Tibial nerve (tissue), 4 donors: ENCODE data around the gene DLGAP4. TPM values are rescaled to one million over a fixed set of nuclear protein-coding genes. Genes with fewer than 3 reads are reported as not detected.
"Not testable (repeated sequence)": the region's sequence is repeated elsewhere in the genome, so short reads cannot be mapped to it uniquely, and the experiment has no call there.

Experiments used
- DNase-seq, 2 donors: peaks; one replicate each; pipeline ENCODE4 v3.0.0-alpha.2; 2019; ENCODE audit warnings: low spot score in 2 of 2
- H3K27ac ChIP-seq, 4 donors: fragments of 200-600 bp; sonication (generic) in 3 of 4; one replicate each; pipeline ENCODE4 v1.5.1; 2017 to 2019; ENCODE audit warnings: mild to moderate bottlenecking in 1 of 4
- H3K27me3 ChIP-seq, 2 donors: fragments of 200-600 bp; sonication (generic) in 1 of 2; one replicate each; pipeline versions ENCODE4 v1.5.1 to v1.6.0; 2017 to 2019
- H3K36me3 ChIP-seq, 3 donors: fragments of 200-600 bp; sonication (generic); one replicate each; pipeline ENCODE4 v1.5.1; 2018 to 2019
- H3K4me1 ChIP-seq, 4 donors: fragments of 200-600 bp; sonication (generic) in 3 of 4; one replicate each; pipeline ENCODE4 v1.5.1; 2017 to 2019
- H3K4me3 ChIP-seq, 4 donors: fragments of 200-600 bp; sonication (generic) in 3 of 4; one replicate each; pipeline ENCODE4 v1.5.1; 2017 to 2019; ENCODE audit warnings: mild to moderate bottlenecking in 1 of 4, moderate library complexity in 1 of 4
- H3K9me3 ChIP-seq, 4 donors: fragments of 200-600 bp; sonication (generic) in 3 of 4; one replicate each; pipeline ENCODE4 v1.5.1; 2017 to 2019
- EP300 ChIP-seq, 2 donors: sonication (generic); formaldehyde crosslinking; IDR thresholded peaks; one replicate each; pipeline ENCODE4 v1.6.1; 2017; ENCODE audit warnings: antibody characterized with exemption in 2 of 2, mild to moderate bottlenecking in 1 of 2
- POLR2A ChIP-seq, 2 donors: fragments of 450-650 bp; IDR thresholded peaks; one replicate each; pipeline ENCODE4 v1.6.1; 2017; ENCODE audit warnings: antibody characterized with exemption in 2 of 2, mild to moderate bottlenecking in 2 of 2, moderate library complexity in 2 of 2
- WGBS, 2 donors: methylation state at CpG; one replicate each; pipeline ENCODE4 v1.1.5; 2018; 5-methylcytosine and 5-hydroxymethylcytosine counted together
- total RNA-seq, 4 donors: library from RNA; depleted of rRNA; stranded (reverse); fragments of >200 nt; gene quantifications; one replicate each; pipeline ENCODE4 v1.1.0, GENCODE V29; 2016
- TF ChIP-seq, protein P1 (sequence below), 5 experiments: fragments of 200-600 bp in 3 of 5; fragments of 450-650 bp in 2 of 5; sonication (generic) in 3 of 5; IDR thresholded peaks; one replicate each; pipeline ENCODE4 v1.5.1; 2016 to 2019; ENCODE audit warnings: antibody characterized with exemption in 5 of 5, mild to moderate bottlenecking in 3 of 5, moderate library complexity in 2 of 5

DLGAP4 gene
- total RNA-seq, 4 donors from 2014 or later: 46.1 to 97.5 (median 52.5) TPM

DNA sequence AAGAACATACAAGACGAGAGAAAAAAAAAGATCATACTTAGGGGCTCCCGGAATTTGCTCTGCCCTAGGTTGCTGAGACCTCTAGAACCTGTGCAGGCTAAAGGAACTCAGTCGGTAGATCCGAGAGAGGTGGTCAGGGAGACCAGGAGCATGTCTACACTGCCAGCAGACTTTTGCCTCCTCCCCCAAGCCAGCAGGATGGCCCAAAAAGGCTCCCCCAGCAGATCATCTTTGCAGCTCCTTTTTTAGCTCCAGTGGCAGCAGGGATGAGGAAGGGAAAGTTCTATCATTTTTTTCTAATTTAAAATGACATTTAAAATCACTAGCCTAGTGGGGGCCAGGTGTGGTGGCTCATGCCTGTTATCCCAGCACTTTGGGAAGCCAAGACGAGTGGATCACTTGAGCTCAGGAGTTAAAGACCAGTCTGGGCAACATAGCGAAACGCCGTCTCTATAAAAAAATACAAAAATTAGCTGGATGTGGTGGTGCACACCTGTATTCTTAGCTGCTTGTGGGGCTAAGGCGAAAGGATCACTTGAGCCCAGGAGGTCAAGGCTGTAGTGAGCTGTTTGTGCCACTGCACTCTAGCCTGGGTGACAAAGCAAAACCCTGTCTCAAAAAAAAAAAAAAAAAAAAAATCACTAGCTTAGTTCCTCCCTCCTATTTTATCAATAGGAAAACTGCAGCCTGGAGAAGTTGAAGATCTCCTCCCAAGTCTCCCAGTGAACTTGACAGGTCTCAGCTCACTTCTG lies 165.9 kb downstream of the DLGAP4 start:
- Histone ChIP-seq H3K4me3 (peak overlapping the region in 3 of 4 donors; percentile 21 to 40 (median 30)), H3K4me1 (peaks cover 0 to 84% (median 64%) of the 10 kb centered on the region in 4 donors), H3K27me3 (no peaks in the 10 kb centered on the region), H3K9me3 (no peaks in the 10 kb centered on the region), H3K36me3 (no peaks in the 10 kb centered on the region), H3K27ac (peak overlapping the region; percentile 39 to 90 (median 88))
- 67 to 70% methylated on average over 9 of the region's 9 CpGs for WGBS, 2 donors
- no peak for DNase-seq
- no peak for TF ChIP-seq EP300 (IDR thresholded peaks at IDR 0.05)
- TF ChIP-seq, protein P1, sequence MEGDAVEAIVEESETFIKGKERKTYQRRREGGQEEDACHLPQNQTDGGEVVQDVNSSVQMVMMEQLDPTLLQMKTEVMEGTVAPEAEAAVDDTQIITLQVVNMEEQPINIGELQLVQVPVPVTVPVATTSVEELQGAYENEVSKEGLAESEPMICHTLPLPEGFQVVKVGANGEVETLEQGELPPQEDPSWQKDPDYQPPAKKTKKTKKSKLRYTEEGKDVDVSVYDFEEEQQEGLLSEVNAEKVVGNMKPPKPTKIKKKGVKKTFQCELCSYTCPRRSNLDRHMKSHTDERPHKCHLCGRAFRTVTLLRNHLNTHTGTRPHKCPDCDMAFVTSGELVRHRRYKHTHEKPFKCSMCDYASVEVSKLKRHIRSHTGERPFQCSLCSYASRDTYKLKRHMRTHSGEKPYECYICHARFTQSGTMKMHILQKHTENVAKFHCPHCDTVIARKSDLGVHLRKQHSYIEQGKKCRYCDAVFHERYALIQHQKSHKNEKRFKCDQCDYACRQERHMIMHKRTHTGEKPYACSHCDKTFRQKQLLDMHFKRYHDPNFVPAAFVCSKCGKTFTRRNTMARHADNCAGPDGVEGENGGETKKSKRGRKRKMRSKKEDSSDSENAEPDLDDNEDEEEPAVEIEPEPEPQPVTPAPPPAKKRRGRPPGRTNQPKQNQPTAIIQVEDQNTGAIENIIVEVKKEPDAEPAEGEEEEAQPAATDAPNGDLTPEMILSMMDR (IDR thresholded peaks at IDR 0.05): no peak
- no peak for TF ChIP-seq POLR2A (IDR thresholded peaks at IDR 0.05)

DNA sequence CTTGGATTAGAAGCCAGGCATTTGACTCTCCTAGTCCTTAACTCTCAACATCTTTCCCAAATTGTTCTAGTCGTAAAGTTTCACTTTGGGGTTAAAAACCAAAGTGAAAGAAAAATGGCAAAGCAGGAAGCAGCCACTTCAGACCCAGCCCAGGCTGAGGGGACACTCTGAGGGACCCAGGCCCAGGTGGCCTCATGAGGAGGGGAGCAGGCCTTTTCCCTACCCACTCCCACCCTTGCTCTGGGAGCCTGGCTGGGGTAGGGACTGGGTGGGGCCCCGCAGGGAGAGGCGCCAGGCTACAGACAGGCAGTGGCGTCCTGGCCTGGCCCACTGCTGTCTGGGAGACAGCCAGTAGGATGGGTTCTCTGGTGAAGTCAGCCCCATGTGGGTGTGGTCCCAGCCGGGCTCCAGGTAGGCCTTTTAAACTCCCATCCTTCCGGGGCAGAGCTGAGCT lies 166.5 kb downstream of the DLGAP4 start:
- 4 to 13% methylated on average over 3 to 6 of the region's 6 CpGs for WGBS, 2 donors
- H3K36me3 ChIP-seq: no peaks in the 10 kb centered on the region
- TF ChIP-seq EP300 (IDR thresholded peaks at IDR 0.05) (no peak), POLR2A (IDR thresholded peaks at IDR 0.05) (no peak)
- TF ChIP-seq, protein P1 (IDR thresholded peaks at IDR 0.05): no peak
- DNase-seq: no peak
- peak overlapping the region; percentile 39 to 90 (median 88) for H3K27ac ChIP-seq
- H3K27me3 ChIP-seq: no peaks in the 10 kb centered on the region
- peak overlapping the region in 3 of 4 donors; percentile 21 to 40 (median 30) for H3K4me3 ChIP-seq
- H3K9me3 ChIP-seq: no peaks in the 10 kb centered on the region
- H3K4me1 ChIP-seq: peaks cover 0 to 83% (median 58%) of the 10 kb centered on the region in 4 donors

DNA sequence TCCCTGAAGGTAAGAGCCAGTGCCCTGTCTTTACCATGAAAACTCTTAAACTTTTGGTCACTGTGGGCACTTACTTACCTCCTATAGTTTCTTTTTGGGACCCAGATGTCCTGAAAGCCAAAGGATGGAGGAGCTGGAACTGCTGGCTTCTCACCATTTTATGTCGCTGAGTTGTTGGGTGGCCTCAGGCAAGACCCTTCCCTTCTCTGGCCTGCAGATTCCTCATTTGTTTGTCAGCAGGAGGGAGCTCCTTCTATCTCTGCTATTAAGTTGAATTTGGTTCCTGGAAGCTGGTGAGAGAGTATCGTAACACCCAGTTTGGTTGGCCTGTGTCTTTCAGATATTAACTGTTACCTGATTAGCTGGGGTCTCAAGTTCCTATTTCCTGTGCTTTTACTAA lies 167.0 kb downstream of the DLGAP4 start:
- H3K9me3 ChIP-seq: no peaks in the 10 kb centered on the region
- TF ChIP-seq EP300 (IDR thresholded peaks at IDR 0.05) (no peak), POLR2A (IDR thresholded peaks at IDR 0.05) (no peak)
- TF ChIP-seq, protein P1 (IDR thresholded peaks at IDR 0.05): no peak
- H3K4me1 ChIP-seq: peaks cover 0 to 82% (median 53%) of the 10 kb centered on the region in 4 donors
- H3K4me3 ChIP-seq: peak overlapping the region in 2 of 4 donors; percentile 30 to 40
- peak overlapping the region; percentile 39 to 90 (median 88) for H3K27ac ChIP-seq
- no peaks in the 10 kb centered on the region for H3K27me3 ChIP-seq
- 50 to 60% methylated on average over 2 of the region's 2 CpGs for WGBS, 2 donors
- H3K36me3 ChIP-seq: no peaks in the 10 kb centered on the region
- no peak for DNase-seq

DNA sequence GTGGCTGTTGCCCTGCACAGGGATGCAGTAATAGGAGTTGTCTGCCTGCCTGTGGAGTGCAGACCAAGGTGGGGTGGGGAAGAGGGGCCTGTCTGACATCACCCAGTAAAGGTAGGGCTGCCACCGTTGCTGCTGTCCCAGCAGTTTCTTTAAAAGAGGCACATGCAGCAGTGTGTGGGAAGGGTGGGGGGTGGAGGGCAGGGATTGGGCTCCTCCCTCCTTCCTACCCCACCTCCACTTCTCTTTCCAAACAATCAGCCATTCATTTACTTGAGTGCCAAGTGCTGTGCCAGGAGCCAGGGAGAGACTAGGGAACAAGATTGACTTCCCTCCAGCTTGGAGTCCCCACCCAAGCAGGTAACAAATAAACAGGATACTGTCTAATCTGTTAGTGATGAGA lies 168.4 kb downstream of the DLGAP4 start:
- H3K27me3 ChIP-seq: no peaks in the 10 kb centered on the region
- no peak for DNase-seq
- no peaks in the 10 kb centered on the region for H3K36me3 ChIP-seq
- H3K27ac ChIP-seq: peak overlapping the region; percentile 39 to 90 (median 65)
- TF ChIP-seq, protein P1 (IDR thresholded peaks at IDR 0.05): no peak
- TF ChIP-seq EP300 (IDR thresholded peaks at IDR 0.05): peak in 1 of 2 donors; percentile 48
- TF ChIP-seq POLR2A (IDR thresholded peaks at IDR 0.05): no peak
- 0 to 22% methylated on average over 1 of the region's 1 CpG for WGBS, 2 donors
- peaks cover 0 to 78% (median 48%) of the 10 kb centered on the region in 4 donors for H3K4me1 ChIP-seq
- no peak overlapping the region for H3K4me3 ChIP-seq
- H3K9me3 ChIP-seq: no peaks in the 10 kb centered on the region

DNA sequence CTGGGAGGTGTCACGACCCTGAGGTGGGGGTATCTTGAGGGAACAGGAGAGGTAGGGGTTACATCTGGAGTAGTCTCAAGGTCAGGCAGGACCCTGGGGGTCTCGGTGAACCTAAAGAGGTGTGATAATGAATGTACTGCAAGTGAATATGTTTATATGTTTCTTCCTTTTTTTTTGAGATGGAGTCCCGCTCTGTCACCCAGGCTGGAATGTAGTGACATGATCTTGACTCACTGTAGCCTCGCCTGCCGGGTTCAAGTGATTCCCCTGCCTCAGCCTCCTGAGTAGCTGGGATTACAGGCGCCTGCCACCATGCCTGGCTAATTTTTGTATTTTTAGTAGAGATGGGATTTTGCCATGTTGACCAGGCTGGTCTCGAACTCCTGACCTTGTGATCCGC lies 168.9 kb downstream of the DLGAP4 start:
- not testable (repeated sequence) for H3K9me3 ChIP-seq, H3K36me3 ChIP-seq, H3K4me3 ChIP-seq, DNase-seq, H3K27me3 ChIP-seq
- peaks cover 0 to 78% (median 43%) of the 10 kb centered on the region in 4 donors for H3K4me1 ChIP-seq
- H3K27ac ChIP-seq: peak overlapping the region; percentile 39 to 90 (median 65)
- WGBS, 2 donors: 72 to 83% methylated on average over 8 of the region's 8 CpGs
